Measurements from ENCODE around the gene PJVK.

Gene PJVK

DNA sequence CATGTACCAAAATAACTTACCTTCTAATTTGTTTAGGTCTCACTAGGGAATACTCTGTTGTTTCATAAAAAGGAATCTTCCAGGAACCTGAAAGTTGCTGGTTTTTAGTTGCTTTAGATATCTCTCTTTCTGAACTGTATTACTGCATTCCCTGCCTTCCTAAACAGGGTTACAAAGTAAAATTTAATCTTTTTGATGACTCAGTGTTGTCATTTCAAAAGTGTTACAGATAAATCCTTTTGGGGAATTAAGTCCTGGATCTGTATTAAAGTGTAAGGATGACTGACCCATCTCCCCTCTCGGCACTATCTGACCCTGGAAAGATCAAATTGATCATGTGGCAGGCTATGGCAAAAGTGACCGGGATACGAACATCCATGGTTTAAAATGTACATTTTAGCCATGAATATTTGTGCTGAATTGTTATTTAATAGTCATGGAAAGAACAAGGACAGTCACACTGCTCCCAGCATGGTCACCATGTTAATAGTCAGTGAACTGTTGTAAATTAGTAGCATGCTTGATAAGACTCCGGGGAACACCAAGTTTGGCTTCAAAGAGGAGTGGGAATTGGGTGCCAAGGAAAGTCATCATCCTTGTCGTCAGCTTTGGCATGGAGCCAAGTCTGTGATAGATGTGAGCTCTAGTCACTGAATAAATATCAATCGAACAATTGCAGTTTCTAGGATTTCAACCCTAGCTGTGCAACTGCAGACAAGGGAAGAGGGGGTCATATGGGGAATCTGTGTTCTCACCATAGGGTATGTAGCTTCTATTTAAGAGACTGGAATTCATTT, 33.3 kb downstream of the PJVK start:
- Histone ChIP-seq H4K8ac (ENCODE audit: low read depth, low read length) (no peak overlapping the region), H2BK15ac (ENCODE audit: low read length) (no peak overlapping the region), H3K9ac (ENCODE audit: low read depth, low read length, poor library complexity) (no peak overlapping the region), H4K91ac (ENCODE audit: low read depth, low read length, poor library complexity) (no peak overlapping the region), H3K9me3 (replicated peaks in 1 of 2; ENCODE audit: control insufficient read depth in 2 of 2, insufficient read depth in 1 of 2, low read depth in 1 of 2, low read length in 2 of 2) (no peaks in the 10 kb centered on the region), H3K4me2 (ENCODE audit: insufficient read depth, low read length, poor library complexity, severe bottlenecking) (no peak overlapping the region), H3K27ac (replicated peaks; ENCODE audit: low read length) (no peak overlapping the region), H3K4me1 (ENCODE audit: control insufficient read depth in 2 of 2, insufficient read depth in 1 of 2, low read depth in 1 of 2, low read length in 2 of 2) (peaks cover 0 to 4% of the 10 kb centered on the region in 2 donors), H2BK120ac (ENCODE audit: low read depth, low read length) (no peak overlapping the region), H2AFZ (ENCODE audit: low read length) (no peak overlapping the region), H3K4me3 (ENCODE audit: low read length in 2 of 2) (no peak overlapping the region), H3K27me3 (ENCODE audit: control insufficient read depth in 3 of 3, insufficient read depth in 3 of 3, low read depth in 1 of 3, low read length in 3 of 3) (no peaks in the 10 kb centered on the region), H2BK5ac (ENCODE audit: low read length) (no peak overlapping the region), H3K18ac (ENCODE audit: low read length) (no peak overlapping the region), H2BK12ac (ENCODE audit: low read length) (no peak overlapping the region), H3K4ac (ENCODE audit: low read length) (no peak overlapping the region), H3K14ac (ENCODE audit: low read length) (no peak overlapping the region), H3K79me1 (ENCODE audit: low read depth, low read length) (no peaks in the 10 kb centered on the region), H3K23ac (ENCODE audit: low read depth, low read length, poor library complexity) (no peak overlapping the region), H2AK5ac (ENCODE audit: low read depth, low read length) (no peak overlapping the region), H3K36me3 (replicated peaks in 1 of 2; ENCODE audit: control insufficient read depth in 2 of 2, insufficient read depth in 2 of 2, low read length in 2 of 2) (peaks cover 0 to 40% of the 10 kb centered on the region in 2 donors)
- WGBS, 2 donors (ENCODE audit: extremely low coverage in 2 of 2, insufficient read length in 2 of 2, insufficient replicate concordance in 1 of 2): no CpG with 5 or more reads among the region's 6 CpGs
- no peak for DNase-seq (ENCODE audit: low spot score)

DNA sequence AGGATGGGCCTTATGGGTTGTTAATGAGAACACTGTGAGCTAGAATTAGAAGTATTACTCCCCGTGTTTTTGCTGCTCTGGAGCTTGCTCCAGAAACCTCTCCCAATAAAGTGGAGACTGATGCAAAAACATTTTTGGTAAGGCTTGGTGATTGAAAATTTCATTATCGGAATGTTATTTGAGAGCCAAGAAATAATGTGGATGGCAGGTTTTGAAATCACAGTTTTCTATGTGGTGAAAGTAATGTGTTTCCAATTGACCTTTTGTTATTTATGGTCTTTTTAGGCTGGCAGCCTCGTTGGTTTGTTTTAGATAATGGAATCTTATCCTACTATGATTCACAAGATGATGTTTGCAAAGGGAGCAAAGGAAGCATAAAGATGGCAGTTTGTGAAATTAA, 34.2 kb downstream of the PJVK start:
- Histone ChIP-seq H2BK12ac (ENCODE audit: low read length) (no peak overlapping the region), H3K9ac (ENCODE audit: low read depth, low read length, poor library complexity) (no peak overlapping the region), H3K4me3 (ENCODE audit: low read length in 2 of 2) (no peak overlapping the region), H4K8ac (ENCODE audit: low read depth, low read length) (no peak overlapping the region), H2AK5ac (ENCODE audit: low read depth, low read length) (no peak overlapping the region), H3K4ac (ENCODE audit: low read length) (no peak overlapping the region), H3K4me1 (ENCODE audit: control insufficient read depth in 2 of 2, insufficient read depth in 1 of 2, low read depth in 1 of 2, low read length in 2 of 2) (peaks cover 0 to 4% of the 10 kb centered on the region in 2 donors), H3K4me2 (ENCODE audit: insufficient read depth, low read length, poor library complexity, severe bottlenecking) (no peak overlapping the region), H2AFZ (ENCODE audit: low read length) (no peak overlapping the region), H3K27me3 (ENCODE audit: control insufficient read depth in 3 of 3, insufficient read depth in 3 of 3, low read depth in 1 of 3, low read length in 3 of 3) (no peaks in the 10 kb centered on the region), H2BK15ac (ENCODE audit: low read length) (no peak overlapping the region), H2BK120ac (ENCODE audit: low read depth, low read length) (no peak overlapping the region), H2BK5ac (ENCODE audit: low read length) (no peak overlapping the region), H3K79me1 (ENCODE audit: low read depth, low read length) (no peaks in the 10 kb centered on the region), H3K18ac (ENCODE audit: low read length) (no peak overlapping the region), H3K14ac (ENCODE audit: low read length) (no peak overlapping the region), H3K23ac (ENCODE audit: low read depth, low read length, poor library complexity) (no peak overlapping the region), H3K9me3 (replicated peaks in 1 of 2; ENCODE audit: control insufficient read depth in 2 of 2, insufficient read depth in 1 of 2, low read depth in 1 of 2, low read length in 2 of 2) (no peaks in the 10 kb centered on the region), H3K36me3 (replicated peaks in 1 of 2; ENCODE audit: control insufficient read depth in 2 of 2, insufficient read depth in 2 of 2, low read length in 2 of 2) (peaks cover 0 to 49% of the 10 kb centered on the region in 2 donors), H4K91ac (ENCODE audit: low read depth, low read length, poor library complexity) (no peak overlapping the region), H3K27ac (replicated peaks; ENCODE audit: low read length) (no peak overlapping the region)
- DNase-seq (ENCODE audit: low spot score): no peak
- no CpG with 5 or more reads among the region's 3 CpGs for WGBS, 2 donors (ENCODE audit: extremely low coverage in 2 of 2, insufficient read length in 2 of 2, insufficient replicate concordance in 1 of 2)

DNA sequence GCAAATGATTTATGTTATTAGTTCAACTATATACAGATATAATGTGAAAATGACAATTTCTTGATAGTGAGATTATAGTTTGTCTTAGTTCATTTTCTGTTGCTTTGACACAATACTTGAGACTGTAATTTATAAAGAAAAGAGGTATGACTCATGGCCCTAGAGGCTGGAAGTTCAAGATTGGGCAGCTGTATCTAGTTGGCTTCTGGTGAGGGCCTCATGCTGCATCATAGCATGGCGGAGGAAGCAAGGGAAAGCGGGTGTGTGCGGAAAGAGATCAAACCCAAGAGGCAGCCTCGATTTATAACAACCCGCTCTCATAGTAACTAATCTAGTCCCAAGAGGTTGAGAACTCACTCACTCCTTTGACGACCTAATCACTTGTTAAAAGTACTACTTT, 40.4 kb downstream of the PJVK start:
- Histone ChIP-seq H2BK120ac (ENCODE audit: low read depth, low read length) (no peak overlapping the region), H4K91ac (ENCODE audit: low read depth, low read length, poor library complexity) (no peak overlapping the region), H3K9ac (ENCODE audit: low read depth, low read length, poor library complexity) (no peak overlapping the region), H4K8ac (ENCODE audit: low read depth, low read length) (no peak overlapping the region), H3K79me1 (ENCODE audit: low read depth, low read length) (no peaks in the 10 kb centered on the region), H3K18ac (ENCODE audit: low read length) (no peak overlapping the region), H3K23ac (ENCODE audit: low read depth, low read length, poor library complexity) (no peak overlapping the region), H3K14ac (ENCODE audit: low read length) (no peak overlapping the region), H2AFZ (ENCODE audit: low read length) (no peak overlapping the region), H2AK5ac (ENCODE audit: low read depth, low read length) (no peak overlapping the region), H3K36me3 (replicated peaks in 1 of 2; ENCODE audit: control insufficient read depth in 2 of 2, insufficient read depth in 2 of 2, low read length in 2 of 2) (peaks cover 11 to 98% of the 10 kb centered on the region in 2 donors), H2BK12ac (ENCODE audit: low read length) (no peak overlapping the region), H2BK15ac (ENCODE audit: low read length) (no peak overlapping the region), H3K27ac (replicated peaks; ENCODE audit: low read length) (no peak overlapping the region), H3K4ac (ENCODE audit: low read length) (no peak overlapping the region), H3K4me3 (ENCODE audit: low read length in 2 of 2) (no peak overlapping the region), H2BK5ac (ENCODE audit: low read length) (no peak overlapping the region), H3K4me2 (ENCODE audit: insufficient read depth, low read length, poor library complexity, severe bottlenecking) (no peak overlapping the region), H3K27me3 (ENCODE audit: control insufficient read depth in 3 of 3, insufficient read depth in 3 of 3, low read depth in 1 of 3, low read length in 3 of 3) (no peaks in the 10 kb centered on the region), H3K4me1 (ENCODE audit: control insufficient read depth in 2 of 2, insufficient read depth in 1 of 2, low read depth in 1 of 2, low read length in 2 of 2) (no peaks in the 10 kb centered on the region), H3K9me3 (replicated peaks in 1 of 2; ENCODE audit: control insufficient read depth in 2 of 2, insufficient read depth in 1 of 2, low read depth in 1 of 2, low read length in 2 of 2) (no peaks in the 10 kb centered on the region)
- no CpG with 5 or more reads among the region's 6 CpGs for WGBS, 2 donors (ENCODE audit: extremely low coverage in 2 of 2, insufficient read length in 2 of 2, insufficient replicate concordance in 1 of 2)
- no peak for DNase-seq (ENCODE audit: low spot score)

DNA sequence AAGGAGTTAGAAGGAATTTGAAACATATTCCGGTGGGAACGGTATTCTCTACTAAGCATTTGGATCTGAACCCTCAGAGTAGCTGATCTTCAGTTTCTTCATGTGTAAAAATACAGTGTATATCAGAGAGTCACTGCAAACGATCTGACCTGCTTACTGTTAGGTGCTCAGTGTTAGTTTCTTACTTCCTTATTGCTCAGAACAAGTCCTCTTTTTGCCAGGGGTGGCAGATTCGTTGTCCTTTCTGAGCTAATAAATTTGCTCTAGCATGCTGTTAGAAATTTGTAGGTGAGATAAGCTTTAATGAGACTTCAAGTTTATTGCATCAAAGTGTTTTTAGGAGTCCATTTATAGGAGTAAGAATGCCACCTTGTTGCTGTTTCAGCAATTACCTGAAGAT, 44.9 kb downstream of the PJVK start:
- Histone ChIP-seq H3K9ac (ENCODE audit: low read depth, low read length, poor library complexity) (no peak overlapping the region), H2AK5ac (ENCODE audit: low read depth, low read length) (no peak overlapping the region), H3K4me3 (ENCODE audit: low read length in 2 of 2) (no peak overlapping the region), H3K23ac (ENCODE audit: low read depth, low read length, poor library complexity) (no peak overlapping the region), H3K79me1 (ENCODE audit: low read depth, low read length) (no peaks in the 10 kb centered on the region), H3K9me3 (replicated peaks in 1 of 2; ENCODE audit: control insufficient read depth in 2 of 2, insufficient read depth in 1 of 2, low read depth in 1 of 2, low read length in 2 of 2) (no peaks in the 10 kb centered on the region), H3K4me1 (ENCODE audit: control insufficient read depth in 2 of 2, insufficient read depth in 1 of 2, low read depth in 1 of 2, low read length in 2 of 2) (no peaks in the 10 kb centered on the region), H3K4ac (ENCODE audit: low read length) (no peak overlapping the region), H3K27ac (replicated peaks; ENCODE audit: low read length) (no peak overlapping the region), H2BK15ac (ENCODE audit: low read length) (no peak overlapping the region), H3K27me3 (ENCODE audit: control insufficient read depth in 3 of 3, insufficient read depth in 3 of 3, low read depth in 1 of 3, low read length in 3 of 3) (no peaks in the 10 kb centered on the region), H3K14ac (ENCODE audit: low read length) (no peak overlapping the region), H3K4me2 (ENCODE audit: insufficient read depth, low read length, poor library complexity, severe bottlenecking) (no peak overlapping the region), H2AFZ (ENCODE audit: low read length) (no peak overlapping the region), H3K36me3 (replicated peaks in 1 of 2; ENCODE audit: control insufficient read depth in 2 of 2, insufficient read depth in 2 of 2, low read length in 2 of 2) (peaks cover 14 to 98% of the 10 kb centered on the region in 2 donors), H2BK12ac (ENCODE audit: low read length) (no peak overlapping the region), H4K91ac (ENCODE audit: low read depth, low read length, poor library complexity) (no peak overlapping the region), H2BK120ac (ENCODE audit: low read depth, low read length) (no peak overlapping the region), H3K18ac (ENCODE audit: low read length) (no peak overlapping the region), H2BK5ac (ENCODE audit: low read length) (no peak overlapping the region), H4K8ac (ENCODE audit: low read depth, low read length) (no peak overlapping the region)
- no CpG with 5 or more reads among the region's 4 CpGs for WGBS, 2 donors (ENCODE audit: extremely low coverage in 2 of 2, insufficient read length in 2 of 2, insufficient replicate concordance in 1 of 2)
- DNase-seq (ENCODE audit: low spot score): no peak

Data from neuronal stem cell (in vitro differentiated cells).